ENCODE data around the gene WASHC2A.
"Not testable (repeated sequence)": the region's sequence is repeated elsewhere in the genome, so short reads cannot be mapped to it uniquely, and the experiment has no call there.

- TF ChIP-seq CTCF (IDR thresholded peaks at IDR 0.05; ENCODE audit: borderline replicate concordance, extremely low read depth, low read length, poor library complexity, severe bottlenecking); EZH2 (IDR thresholded peaks at IDR 0.05; ENCODE audit: borderline replicate concordance, low read depth, low read length, severe bottlenecking): not testable (repeated sequence)
Measured at GRCh38 chr10:50112419-50113112, 44.8 kb downstream of the WASHC2A start.

All from DND-41 (cell line).